HUDEP-2 (cell line): ENCODE results near the gene GNAI1.
A peak's percentile ranks its signal among the peaks of the same experiment; 100 is the strongest.

ENCODE experiments used
- DNase-seq, 76 experiments: peaks; one replicate each; lab custom pipeline; 2025; ENCODE audit not compliant: unreplicated experiment in 76 of 76; lab: John Stamatoyannopoulos, UW

GNAI1 gene

GRCh38 chr7:80204919-80205318 lies 70.3 kb downstream of the GNAI1 start:
- DNase-seq: no peak

DNA sequence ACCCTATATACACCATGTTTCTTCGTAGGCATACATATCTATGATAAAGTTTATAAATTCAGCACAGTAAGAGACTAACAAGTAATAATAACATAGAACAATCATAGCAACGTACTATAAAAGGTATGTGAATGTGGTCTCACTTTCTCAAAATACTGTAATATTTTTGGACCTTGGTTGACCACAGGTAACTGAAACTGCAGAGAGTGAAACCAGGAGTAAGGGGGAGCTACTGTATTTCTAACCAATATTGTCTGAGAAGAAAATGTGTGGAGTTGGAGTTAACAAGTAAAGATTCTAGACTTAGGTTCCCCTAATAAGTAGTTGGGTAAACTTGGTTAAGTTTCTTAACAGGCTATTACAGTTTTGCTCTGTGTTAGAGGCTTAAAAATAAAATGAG lies 72.1 kb downstream of the GNAI1 start:
- DNase-seq: no peak

GRCh38 chr7:80207501-80207900 lies 72.9 kb downstream of the GNAI1 start:
- no peak for DNase-seq

GRCh38 chr7:80208700-80209099 lies 74.1 kb downstream of the GNAI1 start:
- DNase-seq: no peak

GRCh38 chr7:80210400-80210799 lies 75.8 kb downstream of the GNAI1 start:
- no peak for DNase-seq

GRCh38 chr7:80213814-80214213 lies 79.2 kb downstream of the GNAI1 start:
- no peak for DNase-seq

GRCh38 chr7:80215734-80216133 lies 81.1 kb downstream of the GNAI1 start:
- DNase-seq: no peak

DNA sequence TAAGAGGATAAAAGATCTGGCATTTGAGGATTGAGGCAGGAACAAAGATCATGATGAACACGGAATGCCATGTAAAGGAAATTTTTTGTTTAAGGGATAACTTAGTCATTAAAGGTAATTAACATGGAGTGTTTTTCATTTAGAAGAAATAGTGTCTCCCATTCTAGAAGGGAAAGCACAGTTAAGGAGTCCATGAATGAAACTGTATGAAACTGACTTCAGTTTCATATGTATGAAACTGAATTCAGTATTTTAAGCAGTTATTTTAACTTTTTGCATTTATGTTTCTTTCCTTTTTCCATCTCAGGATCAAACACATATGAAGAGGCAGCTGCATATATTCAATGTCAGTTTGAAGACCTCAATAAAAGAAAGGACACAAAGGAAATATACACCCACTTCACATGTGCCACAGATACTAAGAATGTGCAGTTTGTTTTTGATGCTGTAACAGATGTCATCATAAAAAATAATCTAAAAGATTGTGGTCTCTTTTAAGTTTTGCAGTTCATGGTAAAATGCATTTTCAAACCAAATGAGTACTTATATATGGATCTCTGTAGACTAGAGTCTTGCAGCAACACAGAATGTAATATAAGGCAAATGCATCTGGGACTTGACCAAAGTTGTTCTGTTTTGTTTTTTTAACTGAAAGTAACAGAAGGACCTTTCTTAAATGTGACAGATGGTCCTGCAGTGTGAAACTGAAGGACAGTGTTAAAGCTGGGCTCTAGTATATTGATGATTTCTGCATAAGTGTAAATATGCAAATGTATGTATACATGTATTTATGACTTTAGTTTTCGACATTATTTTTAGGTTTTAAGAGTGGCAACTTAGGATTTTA lies 82.6 kb downstream of the GNAI1 start:
- no peak for DNase-seq

DNA sequence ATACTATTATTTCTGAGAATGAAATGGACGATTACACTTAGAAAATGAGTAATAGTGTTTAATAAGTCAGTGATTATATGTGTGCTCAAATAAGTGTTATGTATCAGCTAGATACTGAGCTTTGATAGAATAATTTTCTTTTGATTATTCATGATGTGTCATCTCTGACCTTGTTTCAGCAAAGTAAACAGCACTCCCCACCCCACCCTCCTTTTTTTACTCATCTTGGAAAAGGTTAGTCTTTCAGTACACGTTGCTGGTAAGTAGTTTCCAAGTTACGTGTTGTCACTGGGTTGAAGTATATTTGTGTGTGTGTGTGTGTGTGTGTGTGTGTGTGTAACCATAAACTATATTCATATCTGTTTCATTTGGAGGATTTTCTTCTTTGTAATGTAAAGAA lies 84.1 kb downstream of the GNAI1 start:
- no peak for DNase-seq

- DNase-seq: no peak
Measured at GRCh38 chr7:80220022-80220634, 85.5 kb downstream of the GNAI1 start.

DNA sequence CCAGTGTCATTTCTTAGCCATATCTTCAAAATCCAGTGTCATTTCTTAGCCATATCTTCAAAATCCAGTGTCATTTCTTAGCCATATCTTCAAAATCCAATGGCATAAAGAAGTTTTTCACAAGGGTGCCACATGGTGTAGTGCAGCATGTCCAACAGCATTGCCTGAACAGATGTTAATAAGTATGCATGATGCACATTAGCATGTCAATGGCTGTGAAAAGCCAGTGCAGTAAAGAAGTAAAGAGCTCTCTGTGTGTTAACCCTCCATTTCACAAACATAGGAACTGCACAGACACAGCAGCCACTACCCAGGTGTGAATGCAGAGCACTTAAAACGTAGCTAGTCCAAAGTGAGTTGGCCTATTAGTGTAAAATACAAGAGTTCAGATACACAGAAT lies 89.8 kb downstream of the GNAI1 start:
- no peak for DNase-seq

GRCh38 chr7:80225361-80225760 lies 90.7 kb downstream of the GNAI1 start:
- no peak for DNase-seq

- DNase-seq: no peak
Measured at GRCh38 chr7:80226629-80227028, 92.0 kb downstream of the GNAI1 start.

DNA sequence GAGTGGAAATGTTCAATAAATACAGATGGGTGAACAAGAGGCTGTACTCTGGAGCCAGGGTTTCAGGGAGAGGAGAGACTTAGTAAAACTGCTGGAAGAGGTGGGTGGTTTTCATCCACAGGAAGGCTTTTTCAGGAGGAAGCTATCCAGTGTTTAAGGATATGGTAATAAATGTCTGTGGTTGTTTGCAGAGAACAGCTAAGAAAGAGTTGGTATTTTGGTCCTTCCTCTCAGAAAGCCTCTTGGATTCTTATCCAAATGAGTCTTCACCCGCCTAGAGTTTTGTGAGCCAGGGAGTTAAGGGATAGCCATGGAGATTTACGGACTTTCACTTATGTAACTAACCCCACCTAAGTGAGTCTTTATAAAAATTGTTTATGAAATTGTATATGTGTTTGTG lies 95.7 kb downstream of the GNAI1 start:
- no peak for DNase-seq

GRCh38 chr7:80231707-80232106 lies 97.1 kb downstream of the GNAI1 start:
- DNase-seq: no peak

GRCh38 chr7:80232979-80233724 lies 98.5 kb downstream of the GNAI1 start:
- DNase-seq: no peak

GRCh38 chr7:80235334-80235733 lies 100.7 kb downstream of the GNAI1 start:
- peak in 8 of 76 experiments; percentile 3 to 41 (median 18) for DNase-seq

DNA sequence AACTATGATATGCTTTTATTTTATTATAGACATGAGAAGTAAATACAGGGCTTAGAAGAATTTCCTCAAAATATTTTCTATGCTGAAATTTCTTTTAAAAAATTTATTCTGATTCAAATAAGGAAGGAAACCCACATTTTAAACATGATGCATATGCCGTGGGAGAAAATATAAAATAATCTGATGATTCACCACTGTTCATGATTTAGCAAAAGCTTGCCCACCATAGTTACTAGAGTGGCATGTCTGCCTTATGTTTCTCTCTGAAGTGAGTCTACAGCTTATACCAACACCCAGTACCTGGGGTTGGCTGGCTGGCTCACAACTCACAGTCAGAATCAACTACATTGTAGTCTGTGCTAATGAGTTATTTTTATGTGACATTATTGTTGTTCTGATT lies 102.0 kb downstream of the GNAI1 start:
- no peak for DNase-seq

DNA sequence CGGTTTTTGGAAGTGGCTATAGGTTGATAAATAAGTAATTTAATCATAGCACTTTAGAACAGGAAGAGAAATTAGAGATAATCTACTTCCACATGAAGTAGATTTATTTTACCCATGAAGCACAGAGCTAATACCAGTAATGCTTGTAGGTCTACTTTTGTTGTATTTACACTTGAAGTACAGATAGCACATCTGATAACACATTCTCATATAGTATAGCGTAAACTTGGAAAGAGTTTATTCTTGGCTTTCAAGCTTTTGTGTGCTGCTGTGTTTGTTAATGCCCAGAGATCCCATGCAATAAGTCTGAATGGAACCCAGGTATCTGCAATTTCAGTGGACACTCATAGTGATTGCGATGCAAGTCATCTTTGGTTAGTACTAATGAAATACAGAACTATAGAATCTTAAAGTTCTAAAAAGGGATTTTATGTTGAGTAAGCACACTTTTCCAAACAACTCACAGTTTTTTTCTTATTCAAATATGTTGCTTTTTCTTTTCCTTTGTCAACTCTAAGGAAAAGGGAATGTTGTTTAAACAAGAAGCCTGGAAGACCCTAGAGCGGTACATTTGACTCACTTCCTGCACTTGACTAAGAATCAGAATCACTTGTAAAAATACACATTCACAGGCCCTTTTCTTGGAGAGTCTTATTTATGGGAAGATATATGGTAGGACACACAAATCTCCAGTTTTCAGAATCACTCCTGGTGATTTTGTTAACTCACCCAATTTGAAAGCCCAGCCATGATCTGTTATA lies 105.8 kb downstream of the GNAI1 start:
- DNase-seq: no peak

GRCh38 chr7:80241671-80242070 lies 107.0 kb downstream of the GNAI1 start:
- no peak for DNase-seq

DNA sequence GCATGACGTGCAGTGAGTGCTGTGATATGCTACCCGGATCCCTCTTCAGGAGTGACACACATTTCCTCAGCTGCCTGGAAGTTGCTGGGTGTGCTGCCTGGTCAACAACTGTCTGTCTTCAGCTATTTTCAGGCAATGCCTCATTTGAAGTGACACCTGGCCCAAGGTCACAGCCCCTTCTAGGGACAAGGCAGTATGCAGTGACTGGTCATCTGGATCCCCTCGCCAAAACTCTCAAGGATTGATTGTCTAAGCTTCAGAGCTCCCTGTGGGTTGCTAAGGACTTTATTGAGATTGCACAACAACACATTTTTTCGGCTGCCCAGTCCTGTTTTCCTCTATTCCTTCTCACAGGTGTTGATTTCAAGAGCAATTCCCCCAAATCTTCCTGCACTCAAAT lies 108.8 kb downstream of the GNAI1 start:
- no peak for DNase-seq
